Measurements from ENCODE around the gene AGPAT2. TPM values are rescaled to one million over a fixed set of nuclear protein-coding genes. Genes with fewer than 3 reads are reported as not detected.

AGPAT2 gene
- total RNA-seq, 1 donor from 2014 or later, result 33.1 TPM

DNA sequence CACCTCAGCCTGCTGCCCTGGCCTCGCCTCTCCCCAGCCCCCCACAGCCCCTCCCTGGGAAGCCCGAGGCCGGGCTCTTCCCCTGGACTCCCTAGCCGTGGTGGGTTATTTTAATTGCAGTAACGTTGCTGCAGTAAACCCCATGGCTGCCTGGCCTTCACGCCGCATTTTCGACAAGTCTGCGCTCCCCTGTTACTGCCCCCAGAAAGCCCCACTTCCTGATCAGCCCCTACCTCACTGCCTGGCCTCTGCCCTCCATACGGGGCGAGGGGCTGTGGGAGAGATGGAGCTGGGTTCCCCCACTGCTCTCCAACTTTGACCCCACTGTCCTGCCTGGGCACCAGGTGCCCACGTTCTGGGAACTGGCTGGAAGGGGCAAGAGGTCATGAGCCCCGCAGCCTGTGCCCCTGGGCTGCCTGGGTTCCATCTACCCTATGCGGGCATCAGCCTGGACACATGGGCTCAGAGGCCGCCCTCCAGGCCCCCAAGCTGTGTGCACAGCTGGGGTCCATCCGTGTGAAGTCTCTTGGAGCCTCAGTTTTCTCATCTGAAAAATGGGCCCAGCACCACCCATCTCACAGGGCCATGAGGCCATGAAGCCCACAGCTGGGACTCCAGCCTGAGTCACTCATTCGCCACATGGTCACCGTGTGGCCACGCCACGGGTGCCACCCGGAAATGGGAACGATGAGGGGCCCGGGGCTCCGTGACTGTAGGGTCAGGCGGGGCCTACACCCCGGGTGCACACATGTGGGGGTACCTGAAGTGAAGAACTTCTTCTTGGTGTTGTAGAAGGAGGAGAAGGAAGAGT is 13.1 kb downstream of the AGPAT2 start:
- intact Hi-C loops (cut with micrococcal nuclease), result no loop called here

DNA sequence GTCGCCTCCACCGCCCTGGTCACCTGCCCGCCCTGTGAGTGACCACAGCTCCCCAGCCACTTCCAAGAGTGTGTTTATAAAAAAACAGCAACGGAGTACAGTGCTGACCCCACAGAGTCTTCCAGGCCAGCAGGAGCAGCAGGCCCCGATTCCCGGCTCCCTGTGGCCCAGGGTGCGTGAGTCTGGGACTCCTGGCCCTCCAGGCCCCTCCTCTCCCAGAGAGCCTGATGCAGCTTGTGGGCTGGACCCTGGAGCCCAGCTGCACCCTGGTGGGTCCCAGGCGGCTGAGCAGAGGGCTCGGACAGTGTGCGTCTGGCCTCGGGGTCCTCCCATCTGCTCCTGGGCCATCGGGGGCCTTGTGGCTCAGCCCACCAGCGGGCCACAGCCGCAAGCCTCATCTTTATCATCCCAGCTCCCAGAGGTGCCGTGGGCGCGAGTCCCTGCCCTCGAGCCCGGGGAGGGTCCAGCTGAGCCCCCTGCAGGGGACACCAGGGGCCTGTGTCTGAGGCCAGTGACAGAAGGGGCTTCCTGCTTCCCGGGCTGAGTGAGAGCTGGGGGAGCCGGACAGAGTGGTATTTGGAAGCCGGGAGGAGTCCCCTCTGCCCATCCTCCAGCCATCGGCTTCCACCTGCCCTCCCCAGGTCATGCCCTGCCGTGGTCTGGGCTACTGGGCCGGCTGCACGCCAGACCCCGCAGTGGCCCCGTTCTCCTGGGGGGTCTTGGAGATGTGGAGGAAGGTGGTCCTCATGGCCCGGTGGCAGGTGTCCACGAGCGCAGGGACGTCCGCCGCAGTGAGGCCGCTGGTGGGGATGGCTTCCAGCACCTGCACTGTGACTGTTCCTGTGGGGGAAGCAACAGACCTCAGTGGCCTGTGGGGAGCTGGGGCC is 13.9 kb downstream of the AGPAT2 start:
- intact Hi-C loops (cut with micrococcal nuclease), result no loop called here

DNA sequence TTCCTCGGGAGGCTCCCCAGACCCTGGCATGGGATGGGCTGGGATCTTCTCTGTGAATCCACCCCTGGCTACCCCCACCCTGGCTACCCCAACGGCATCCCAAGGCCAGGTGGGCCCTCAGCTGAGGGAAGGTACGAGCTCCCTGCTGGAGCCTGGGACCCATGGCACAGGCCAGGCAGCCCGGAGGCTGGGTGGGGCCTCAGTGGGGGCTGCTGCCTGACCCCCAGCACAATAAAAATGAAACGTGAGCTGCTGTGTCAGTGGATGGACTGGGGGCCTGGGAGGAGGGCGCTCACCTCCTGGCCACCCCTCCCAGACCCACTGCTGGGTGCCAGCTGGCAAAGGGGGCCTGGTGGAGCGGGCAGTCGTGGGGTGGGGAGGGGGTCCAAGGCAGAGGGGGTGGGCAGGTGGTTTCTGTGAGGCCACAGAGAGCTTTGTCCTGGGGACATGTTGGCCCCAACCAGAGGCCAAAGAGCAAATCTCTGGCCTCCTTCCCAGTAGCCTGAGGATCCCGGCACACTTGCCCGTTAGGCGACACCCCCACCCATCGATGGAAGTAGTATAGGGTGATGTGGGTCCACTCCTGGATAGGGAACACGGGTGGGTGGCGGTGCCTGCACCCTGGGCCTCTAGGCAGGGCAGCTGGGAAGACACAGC is 14.7 kb downstream of the AGPAT2 start:
- intact Hi-C loops (cut with micrococcal nuclease), result no loop called here

DNA sequence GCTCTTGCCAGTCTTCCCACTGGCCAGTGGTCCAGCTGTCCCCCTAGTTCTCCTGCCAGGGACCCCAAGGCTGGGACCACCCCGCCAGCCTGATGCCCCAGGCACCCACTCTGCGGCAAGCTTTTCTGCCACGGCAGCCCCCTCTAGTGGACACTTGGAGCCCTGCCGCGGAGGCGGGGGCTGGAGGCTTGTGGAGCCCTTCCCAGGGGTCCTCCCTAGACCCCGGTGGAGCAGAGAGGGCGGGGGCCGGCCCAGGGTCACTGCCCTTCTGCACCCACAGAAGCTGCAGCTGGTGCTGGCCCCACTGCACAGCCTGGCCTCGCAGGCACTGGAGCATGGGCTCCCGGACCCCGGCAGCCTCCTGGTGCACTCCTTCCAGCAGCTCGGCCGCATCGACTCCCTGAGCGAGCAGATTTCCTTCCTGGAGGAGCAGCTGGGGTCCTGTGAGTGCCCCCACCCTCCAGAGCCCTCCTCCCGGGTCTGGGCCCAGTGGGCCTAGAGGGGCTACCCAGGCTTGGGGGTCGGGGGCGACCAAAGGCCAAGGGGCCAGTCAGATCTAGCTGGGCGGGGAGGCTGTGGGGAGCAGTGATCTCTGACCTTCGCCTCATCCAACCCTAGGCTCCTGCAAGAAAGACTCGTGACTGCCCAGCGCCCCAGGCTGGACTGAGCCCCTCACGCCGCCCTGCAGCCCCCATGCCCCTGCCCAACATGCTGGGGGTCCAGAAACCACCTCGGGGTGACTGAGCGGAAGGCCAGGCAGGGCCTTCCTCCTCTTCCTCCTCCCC is 15.4 kb downstream of the AGPAT2 start:
- intact Hi-C loops (cut with micrococcal nuclease), result no loop called here

DNA sequence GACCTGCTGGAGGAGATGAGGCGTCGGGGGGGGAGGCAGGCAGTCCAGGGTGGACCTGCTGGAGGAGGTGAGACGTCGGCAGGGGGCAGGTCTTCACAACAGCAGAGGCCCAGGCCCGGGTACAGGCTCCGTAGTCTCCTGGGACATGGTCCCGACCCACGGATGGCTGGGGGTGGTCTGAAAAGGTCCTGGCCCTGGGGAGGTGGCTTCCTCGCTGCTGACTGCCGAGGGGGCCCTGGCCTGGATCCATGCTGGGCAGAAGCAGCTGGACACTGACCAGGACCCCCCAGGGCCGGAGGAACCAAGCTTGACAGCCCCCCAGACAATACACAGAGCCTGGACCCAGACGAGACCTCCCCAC is 16.0 kb downstream of the AGPAT2 start:
- intact Hi-C loops (cut with micrococcal nuclease), result no loop called here

DNA sequence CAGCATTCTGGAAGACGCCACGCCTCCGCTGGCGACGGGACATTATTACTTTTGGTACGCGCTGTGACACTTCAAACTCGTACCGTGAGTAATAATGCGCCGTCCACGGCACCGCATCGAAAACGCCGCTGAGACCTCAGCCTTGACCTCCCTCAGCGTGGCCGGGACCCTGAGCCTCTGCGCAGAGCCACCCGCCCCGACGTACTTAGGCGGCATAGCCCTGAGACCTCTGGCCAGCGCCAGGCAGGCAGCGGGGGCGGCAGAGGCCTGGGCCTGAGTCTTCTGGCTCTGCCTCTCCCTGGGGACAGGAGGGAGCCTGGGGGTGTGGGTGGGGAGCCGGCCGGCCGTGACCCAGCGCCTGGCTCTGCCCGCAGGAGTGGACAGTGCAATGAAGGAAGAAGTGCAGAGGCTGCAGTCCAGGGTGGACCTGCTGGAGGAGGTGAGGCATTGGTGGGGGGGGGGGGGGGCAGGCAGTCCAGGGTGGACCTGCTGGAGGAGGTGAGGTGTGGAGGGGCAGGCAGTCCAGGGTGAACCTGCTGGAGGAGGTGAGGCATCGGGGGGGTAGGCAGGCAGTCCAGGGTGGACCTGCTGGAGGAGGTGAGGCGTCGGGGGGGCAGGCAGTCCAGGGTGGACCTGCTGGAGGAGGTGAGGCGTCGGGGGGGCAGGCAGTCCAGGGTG is 16.5 kb downstream of the AGPAT2 start:
- intact Hi-C loops (cut with micrococcal nuclease), result no loop called here

DNA sequence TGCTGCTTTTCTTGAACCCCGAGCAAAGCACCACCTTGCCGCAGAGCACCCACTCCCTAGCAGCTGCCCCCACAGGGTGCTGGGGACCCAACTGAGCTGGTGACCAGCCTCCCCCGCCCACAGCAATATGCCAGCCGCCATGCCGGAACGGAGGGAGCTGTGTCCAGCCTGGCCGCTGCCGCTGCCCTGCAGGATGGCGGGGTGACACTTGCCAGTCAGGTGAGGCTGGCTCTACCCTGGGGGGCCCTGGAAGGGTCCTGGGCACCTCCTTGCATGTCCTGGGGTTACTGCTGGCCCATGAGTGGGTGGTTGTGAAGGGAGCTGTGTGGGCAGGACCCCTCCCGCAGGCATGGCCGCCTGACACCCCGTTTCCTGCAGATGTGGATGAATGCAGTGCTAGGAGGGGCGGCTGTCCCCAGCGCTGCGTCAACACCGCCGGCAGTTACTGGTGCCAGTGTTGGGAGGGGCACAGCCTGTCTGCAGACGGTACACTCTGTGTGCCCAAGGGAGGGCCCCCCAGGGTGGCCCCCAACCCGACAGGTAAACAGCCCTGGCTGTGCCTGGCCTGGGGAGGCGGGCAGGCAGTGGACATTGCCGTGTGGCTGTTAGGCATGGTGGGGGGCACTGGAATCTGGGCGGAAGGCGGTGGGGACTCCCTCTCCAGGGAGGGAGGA is 17.3 kb downstream of the AGPAT2 start:
- intact Hi-C loops (cut with micrococcal nuclease), result no loop called here

DNA sequence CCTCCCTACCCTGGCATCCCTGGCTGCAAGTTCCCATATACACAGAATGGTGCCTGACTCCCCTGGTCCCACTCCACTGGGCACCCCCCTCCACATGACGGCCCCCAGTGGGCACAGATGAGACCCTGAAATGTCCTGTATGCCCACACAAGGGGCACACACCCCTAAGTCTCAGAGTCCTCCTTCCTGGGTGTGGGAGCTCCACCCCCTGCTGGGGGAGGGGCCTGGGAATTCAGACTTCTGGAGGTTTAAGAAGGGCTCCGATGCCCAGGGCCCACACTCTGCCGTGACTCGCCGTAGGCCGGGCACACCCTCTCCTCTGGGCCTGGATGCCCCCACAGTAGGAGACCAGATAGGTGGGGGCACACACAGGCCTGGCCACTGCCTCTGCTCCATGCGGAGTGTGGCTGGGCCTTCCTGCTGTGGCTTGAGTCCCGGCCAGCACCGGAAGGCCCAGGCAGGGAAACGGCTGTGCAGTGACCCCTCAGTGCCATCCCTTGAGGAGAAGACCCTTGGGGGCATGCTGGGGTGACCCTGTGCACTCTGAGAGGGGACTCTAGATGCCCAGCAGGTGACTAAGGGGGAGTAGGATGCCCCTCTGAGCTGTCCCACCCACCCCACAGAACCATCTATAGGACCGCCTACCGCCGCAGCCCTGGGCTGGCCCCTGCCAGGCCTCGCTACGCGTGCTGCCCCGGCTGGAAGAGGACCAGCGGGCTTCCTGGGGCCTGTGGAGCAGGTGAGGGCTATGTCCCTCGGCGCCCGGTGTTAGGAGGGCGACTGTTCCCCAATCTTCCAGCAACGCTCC is 18.1 kb downstream of the AGPAT2 start:
- intact Hi-C loops (cut with micrococcal nuclease), result no loop called here

DNA sequence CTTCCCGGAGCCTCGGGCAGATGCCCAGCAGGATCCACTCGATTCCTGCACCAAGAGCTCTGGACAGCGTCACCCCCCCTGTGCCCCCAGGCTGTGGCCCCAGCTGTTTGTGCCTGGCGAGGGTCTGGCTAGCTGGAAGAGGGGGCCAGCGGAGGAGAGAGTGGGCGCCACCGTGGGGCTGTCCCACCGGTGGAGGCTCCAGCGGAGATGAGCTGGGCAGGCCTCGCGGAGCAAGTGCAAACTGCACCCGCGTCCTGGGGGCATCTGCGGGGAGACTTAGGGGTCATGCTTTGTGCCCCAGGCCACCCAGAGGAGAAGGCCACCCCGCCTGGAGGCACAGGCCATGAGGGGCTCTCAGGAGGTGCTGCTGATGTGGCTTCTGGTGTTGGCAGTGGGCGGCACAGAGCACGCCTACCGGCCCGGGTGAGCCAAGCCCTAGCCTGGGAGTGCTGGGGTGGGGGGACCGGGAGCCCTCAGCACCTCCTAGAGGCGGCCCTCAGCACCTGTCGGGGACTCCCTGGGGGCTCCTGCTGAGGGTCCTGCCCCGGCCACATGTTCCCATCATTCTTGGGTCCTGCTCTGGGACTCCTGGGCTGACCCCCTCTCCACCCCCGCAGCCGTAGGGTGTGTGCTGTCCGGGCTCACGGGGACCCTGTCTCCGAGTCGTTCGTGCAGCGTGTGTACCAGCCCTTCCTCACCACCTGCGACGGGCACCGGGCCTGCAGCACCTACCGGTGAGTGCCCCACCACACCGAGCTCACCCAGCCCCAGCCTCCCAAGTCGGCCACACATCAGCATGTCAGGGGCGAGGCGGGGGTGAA is 19.1 kb downstream of the AGPAT2 start:
- intact Hi-C loops (cut with micrococcal nuclease), result no loop called here

DNA sequence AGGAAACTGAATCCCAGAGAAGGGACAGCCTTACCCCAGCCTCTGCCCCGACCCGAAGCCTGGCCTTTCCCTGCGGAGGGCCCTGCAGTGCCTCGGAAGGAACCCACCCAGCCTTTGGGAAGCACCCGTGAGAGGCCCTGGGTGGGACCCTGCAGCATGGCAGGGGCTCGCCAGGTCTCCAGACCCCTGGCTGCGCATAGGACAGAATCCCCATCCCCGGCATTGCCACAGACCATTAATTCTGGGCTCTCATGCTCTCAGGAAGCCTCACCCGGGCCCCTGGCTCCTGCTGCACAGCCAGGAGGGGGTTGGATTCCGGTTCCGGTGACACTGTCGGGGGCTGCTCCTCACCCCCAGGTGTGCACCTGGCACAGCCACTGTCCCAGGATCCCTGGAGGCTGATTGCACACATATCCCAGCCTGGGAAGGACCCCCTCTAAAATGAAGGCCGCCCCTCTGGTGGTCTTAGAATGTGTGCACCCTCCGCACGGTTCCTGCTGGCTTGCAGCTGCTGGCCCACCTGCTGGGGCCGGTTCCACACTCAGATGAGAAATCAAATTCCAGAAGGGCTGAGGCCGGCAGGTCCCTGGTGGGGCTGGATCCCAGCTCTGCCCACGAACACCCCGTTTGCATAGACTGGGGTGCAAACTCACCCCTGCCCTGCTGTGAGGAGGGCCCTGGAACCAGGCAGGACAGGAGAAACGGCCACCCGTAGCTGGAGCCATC is 19.9 kb downstream of the AGPAT2 start:
- intact Hi-C loops (cut with micrococcal nuclease), result no loop called here

DNA sequence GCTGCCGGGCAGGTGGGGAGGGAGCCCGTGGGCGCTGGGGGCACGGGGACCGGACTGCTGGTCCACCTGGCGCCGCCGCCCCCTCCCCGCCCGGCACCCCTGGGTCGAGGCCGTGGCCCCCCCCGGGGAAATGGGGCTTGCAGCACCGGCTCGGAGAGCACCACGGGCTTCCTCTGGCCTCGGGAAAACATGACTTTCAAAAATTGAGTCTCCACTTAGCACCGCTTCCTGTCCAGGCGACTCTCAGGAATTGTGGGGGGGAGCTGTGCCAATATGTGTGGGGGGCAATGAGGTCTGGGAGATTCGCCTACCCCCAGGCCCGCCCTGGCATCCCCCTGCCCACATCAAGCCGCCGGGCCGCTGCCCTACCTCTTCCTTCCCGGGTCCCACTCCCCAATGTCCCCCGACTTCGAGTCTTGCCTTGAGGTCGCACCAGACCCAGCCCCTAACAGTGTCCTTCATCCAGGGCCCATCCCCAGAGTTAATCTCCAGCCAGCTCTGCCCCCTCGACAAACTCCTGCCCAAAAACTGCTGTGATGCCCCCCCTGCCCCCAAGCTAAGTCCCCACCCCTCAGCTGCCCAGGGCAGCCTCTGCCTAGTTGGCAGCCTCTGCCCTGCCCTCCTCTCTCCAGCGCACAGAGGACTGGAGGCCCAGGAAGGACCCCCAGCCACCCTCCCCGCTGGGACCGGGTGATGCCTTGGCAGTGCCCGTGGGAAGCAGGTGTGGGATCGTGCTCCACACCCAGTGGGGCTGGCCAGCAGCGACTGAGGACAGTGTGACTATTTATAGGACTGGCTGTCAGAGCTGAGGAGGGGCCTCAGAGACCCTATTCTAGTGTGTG is 20.7 kb downstream of the AGPAT2 start:
- intact Hi-C loops (cut with micrococcal nuclease), result no loop called here

DNA sequence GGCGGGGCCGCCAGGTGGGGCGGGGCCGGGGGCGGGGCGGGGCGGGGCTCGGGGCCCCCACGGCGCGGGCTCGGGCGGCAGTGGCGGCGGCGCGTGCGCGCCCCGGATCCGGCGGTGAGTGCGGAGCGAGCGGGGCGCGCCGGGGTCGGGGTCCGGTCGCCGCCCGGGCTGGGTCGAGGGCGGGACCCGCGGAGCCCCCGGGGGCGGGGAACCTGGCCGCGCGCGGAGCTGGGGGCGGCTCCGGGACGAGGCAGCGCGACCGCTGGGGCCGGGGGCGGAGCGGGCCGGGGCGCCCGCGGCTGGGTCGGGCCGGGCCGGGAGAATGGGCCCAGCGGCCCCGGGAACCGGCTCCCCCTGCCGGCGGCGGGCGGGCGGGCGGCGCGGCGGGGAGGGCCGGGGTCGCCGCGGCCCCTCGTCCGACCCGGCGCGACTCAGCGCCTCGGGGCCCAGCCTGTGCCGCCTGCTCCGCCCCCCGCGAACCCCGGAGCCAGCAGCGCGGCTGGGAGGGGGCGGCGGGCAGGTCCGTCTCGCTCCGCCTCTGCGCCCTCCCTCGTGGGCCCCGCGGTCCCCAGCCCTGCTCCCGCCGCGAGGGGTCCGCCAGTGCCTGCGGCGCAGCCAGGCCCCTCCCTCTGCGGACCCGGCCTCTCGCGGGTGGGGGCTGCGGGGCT is 21.4 kb downstream of the AGPAT2 start:
- intact Hi-C loops (cut with micrococcal nuclease), result no loop called here

DNA sequence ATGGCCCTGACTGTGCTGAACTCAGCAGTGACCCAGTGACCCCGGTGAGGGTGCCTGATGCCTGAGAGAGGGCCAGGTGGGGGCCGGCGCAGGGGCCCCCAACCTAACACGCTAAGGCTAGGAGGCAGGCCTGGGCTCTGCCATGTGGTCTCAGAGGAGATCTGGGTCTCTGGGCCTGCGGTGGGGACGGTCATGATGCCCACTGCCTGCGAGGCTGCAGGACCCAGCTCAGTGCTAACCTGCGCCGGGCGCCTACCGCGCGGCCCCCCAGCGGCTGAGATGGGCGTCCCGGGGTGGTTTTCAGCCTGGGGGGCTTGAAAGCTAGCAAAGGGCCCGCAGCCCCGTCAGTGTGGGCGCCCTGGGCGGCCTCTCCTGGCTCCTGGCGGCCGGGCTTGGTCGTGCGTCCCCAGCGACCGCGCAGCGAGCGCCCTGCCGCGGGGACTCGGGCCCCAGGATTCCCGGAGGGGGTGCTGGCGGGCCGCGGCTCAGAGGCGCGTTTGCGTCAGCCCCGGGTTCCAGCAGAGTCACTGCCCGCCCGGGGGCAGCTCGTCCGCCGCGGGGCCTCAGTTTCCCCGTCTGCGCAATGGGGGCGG is 22.1 kb downstream of the AGPAT2 start:
- intact Hi-C loops (cut with micrococcal nuclease), result no loop called here

DNA sequence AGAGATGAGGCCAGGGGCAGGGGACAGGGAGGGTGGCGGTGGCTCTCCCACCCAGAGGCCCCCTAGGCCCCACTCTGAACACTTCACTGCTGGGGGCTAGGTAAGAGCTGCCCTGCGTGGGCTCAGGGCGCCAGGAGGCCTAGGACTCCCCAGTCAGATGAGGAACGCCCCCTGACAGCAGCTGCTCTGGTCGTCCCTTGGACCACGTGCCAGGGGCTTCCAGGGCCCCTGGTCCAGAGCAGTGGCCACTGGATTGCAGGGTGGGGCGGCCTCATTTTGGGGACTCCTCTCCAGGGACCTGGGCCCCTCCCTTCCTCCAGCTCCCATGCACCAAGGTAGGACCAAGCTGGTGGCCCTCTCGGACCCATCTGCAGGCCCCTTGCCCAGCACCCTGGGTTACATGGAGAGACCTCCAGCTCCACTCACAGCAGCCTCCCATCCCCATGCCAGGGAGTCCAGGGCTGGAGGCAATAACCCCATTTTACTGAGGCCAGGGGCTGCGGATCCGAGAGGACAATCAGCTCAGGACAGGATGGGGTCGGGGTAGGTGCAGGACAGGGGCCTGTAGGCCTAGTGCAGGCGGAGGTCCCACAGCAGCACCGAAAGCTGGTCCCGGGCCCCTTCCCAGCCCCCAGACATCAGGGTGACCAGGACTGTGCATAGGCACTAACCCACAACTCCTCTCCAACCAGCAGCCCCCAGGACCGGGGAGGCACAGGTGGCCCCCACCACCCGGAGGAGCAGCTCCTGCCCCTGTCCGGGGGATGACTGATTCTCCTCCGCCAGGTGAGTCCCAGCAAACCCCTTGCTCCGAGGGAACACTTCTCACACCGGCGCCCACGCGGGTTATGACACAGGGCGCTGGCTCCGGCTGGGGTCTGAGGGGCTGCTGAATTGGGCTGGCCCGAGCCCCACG is 23.0 kb downstream of the AGPAT2 start:
- intact Hi-C loops (cut with micrococcal nuclease), result no loop called here

All from T-helper 2 cell treated with Interferon-gamma antibody and Interleukin-4, amounts not matched to agents 100 ng/mL and 5 ng/mL, for 36 hours (primary cell).